Measurements from ENCODE around the gene PHLDB1.

PHLDB1 gene

DNA sequence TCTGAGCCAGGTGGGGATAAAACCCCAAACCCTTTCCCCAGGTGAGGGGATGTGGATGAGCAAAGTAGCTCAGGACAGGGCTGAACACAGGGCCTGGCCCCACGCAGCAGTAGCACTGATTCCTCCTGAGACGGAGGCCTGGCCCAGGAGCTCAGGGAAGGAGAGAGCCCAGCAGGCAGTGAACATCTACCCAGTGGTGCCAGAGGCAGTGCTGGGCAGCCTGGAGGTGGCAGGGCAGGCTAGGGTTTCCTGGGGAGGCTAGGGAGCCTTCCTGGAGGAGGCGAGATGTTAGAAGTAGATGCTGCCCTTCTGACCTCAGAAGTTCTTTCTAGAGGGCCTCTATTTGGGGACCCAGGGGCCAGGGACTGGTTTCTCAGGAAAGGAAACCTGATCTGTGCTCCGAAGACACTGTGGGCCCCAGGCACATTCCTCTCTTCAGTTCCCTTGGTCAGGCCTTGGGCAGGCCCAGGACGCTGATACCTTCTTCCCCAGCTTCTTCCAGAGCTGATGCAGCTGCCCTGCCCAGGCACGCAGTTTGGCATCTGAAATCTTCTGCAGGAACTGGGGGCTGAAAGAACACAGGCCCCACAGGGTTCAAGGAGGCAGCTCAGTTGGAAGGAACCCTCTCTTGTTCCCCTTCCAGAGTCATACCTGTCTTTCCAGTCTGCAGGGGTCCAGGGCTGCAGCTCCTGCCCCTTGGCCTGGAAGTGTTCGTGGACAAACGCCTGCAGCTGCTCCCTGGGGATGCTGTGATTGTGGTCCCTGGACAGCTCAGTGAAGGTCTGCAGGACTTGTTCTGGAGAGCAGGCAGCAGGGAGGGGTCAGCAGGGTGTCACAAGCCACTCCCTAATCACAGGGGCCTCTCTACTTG lies 55.2 kb downstream of the PHLDB1 start:
- DNase-seq (ENCODE audit: low spot score): no peak

GRCh38 chr11:118663381-118663780 lies 56.0 kb downstream of the PHLDB1 start:
- in situ Hi-C loops (cut with MboI; ENCODE audit: low sequenced_read_pairs, unreplicated experiment): no loop called here
- no peak for TF ChIP-seq CTCF (IDR thresholded peaks at IDR 0.05; ENCODE audit: borderline replicate concordance, control extremely low read depth, extremely low read depth, insufficient read depth, missing control alignments)
- no peak for DNase-seq (ENCODE audit: low spot score)

More for the DNA sequence above, 55.2 kb downstream of the PHLDB1 start:
- in situ Hi-C loops (cut with MboI; ENCODE audit: low sequenced_read_pairs, unreplicated experiment): no loop called here
- no peak for TF ChIP-seq CTCF (IDR thresholded peaks at IDR 0.05; ENCODE audit: borderline replicate concordance, control extremely low read depth, extremely low read depth, insufficient read depth, missing control alignments)

GRCh38 chr11:118663902-118664301 lies 56.5 kb downstream of the PHLDB1 start:
- in situ Hi-C loops (cut with MboI; ENCODE audit: low sequenced_read_pairs, unreplicated experiment): no loop called here
- DNase-seq (ENCODE audit: low spot score): no peak
- TF ChIP-seq CTCF (IDR thresholded peaks at IDR 0.05; ENCODE audit: borderline replicate concordance, control extremely low read depth, extremely low read depth, insufficient read depth, missing control alignments): no peak

- TF ChIP-seq CTCF (IDR thresholded peaks at IDR 0.05; ENCODE audit: borderline replicate concordance, control extremely low read depth, extremely low read depth, insufficient read depth, missing control alignments): no peak
- DNase-seq (ENCODE audit: low spot score): no peak
- in situ Hi-C loops (cut with MboI; ENCODE audit: low sequenced_read_pairs, unreplicated experiment): no loop called here
Observed at GRCh38 chr11:118666371-118666770, 59.0 kb downstream of the PHLDB1 start.

GRCh38 chr11:118670063-118670462 lies 62.6 kb downstream of the PHLDB1 start:
- no peak for DNase-seq (ENCODE audit: low spot score)
- in situ Hi-C loops (cut with MboI; ENCODE audit: low sequenced_read_pairs, unreplicated experiment): no loop called here
- no peak for TF ChIP-seq CTCF (IDR thresholded peaks at IDR 0.05; ENCODE audit: borderline replicate concordance, control extremely low read depth, extremely low read depth, insufficient read depth, missing control alignments)

GRCh38 chr11:118671254-118671653 lies 63.8 kb downstream of the PHLDB1 start:
- no peak for TF ChIP-seq CTCF (IDR thresholded peaks at IDR 0.05; ENCODE audit: borderline replicate concordance, control extremely low read depth, extremely low read depth, insufficient read depth, missing control alignments)
- no peak for DNase-seq (ENCODE audit: low spot score)
- in situ Hi-C loops (cut with MboI; ENCODE audit: low sequenced_read_pairs, unreplicated experiment): no loop called here
